Smooth muscle cell (in vitro differentiated cells): ENCODE measurements around the gene CTRB1. TPM values are rescaled to one million over a fixed set of nuclear protein-coding genes. Genes with fewer than 3 reads are reported as not detected.

Source experiments
- DNase-seq: peaks from one replicate; lab custom pipeline; 2025; ENCODE audit not compliant: unreplicated experiment; lab: John Stamatoyannopoulos, UW
- H2AFZ ChIP-seq: fragments of 200-600 bp; sonication (generic); 2 replicates; pipeline ENCODE4 v1.6.0; 2016; ENCODE audit warnings: antibody characterized with exemption, low read depth, mild to moderate bottlenecking
- H3F3A ChIP-seq: fragments of 200-600 bp; sonication (generic); 2 replicates; pipeline ENCODE4 v1.6.0; 2017; ENCODE audit warnings: antibody characterized with exemption, low read depth
- H3K27ac ChIP-seq: fragments of 200-600 bp; sonication (generic); 2 replicates; pipeline ENCODE4 v1.5.1; 2016; ENCODE audit warnings: low read depth, mild to moderate bottlenecking
- H3K27me3 ChIP-seq: fragments of 200-600 bp; sonication (generic); 2 replicates; pipeline ENCODE4 v1.6.1; 2016; ENCODE audit warnings: low read depth, mild to moderate bottlenecking
- H3K36me3 ChIP-seq: fragments of 200-600 bp; sonication (generic); 2 replicates; pipeline ENCODE4 v1.5.1; 2016; ENCODE audit warnings: low read depth
- H3K4me1 ChIP-seq: fragments of 200-600 bp; sonication (generic); 2 replicates; pipeline ENCODE4 v1.5.1; 2016; ENCODE audit warnings: low read depth
- H3K4me2 ChIP-seq: fragments of 200-600 bp; sonication (generic); 2 replicates; pipeline ENCODE4 v1.6.0; 2016; ENCODE audit warnings: mild to moderate bottlenecking
- H3K4me3 ChIP-seq: fragments of 200-600 bp; sonication (generic); 2 replicates; pipeline ENCODE4 v1.5.1; 2016; ENCODE audit warnings: mild to moderate bottlenecking
- H3K79me2 ChIP-seq: fragments of 200-600 bp; sonication (generic); 2 replicates; pipeline ENCODE4 v1.6.0; 2016; ENCODE audit warnings: low read depth, mild to moderate bottlenecking
- H3K9ac ChIP-seq: fragments of 200-600 bp; sonication (generic); 2 replicates; pipeline ENCODE4 v1.6.0; 2016; ENCODE audit warnings: low read depth
- H3K9me3 ChIP-seq: fragments of 200-600 bp; sonication (generic); replicated peaks from 2 replicates; pipeline ENCODE4 v1.5.1; 2016; ENCODE audit warnings: low read depth
- H4K20me1 ChIP-seq: fragments of 200-600 bp; sonication (generic); 2 replicates; pipeline ENCODE4 v1.6.0; 2016; ENCODE audit warnings: low read depth
- CTCF ChIP-seq: fragments of 200-600 bp; sonication (generic); IDR thresholded peaks from 2 replicates; pipeline ENCODE4 v1.5.1; 2017; ENCODE audit warnings: borderline replicate concordance, mild to moderate bottlenecking, antibody characterized with exemption; ENCODE audit not compliant: insufficient read depth, poor library complexity, severe bottlenecking
- WGBS: methylation state at CpG from one replicate; pipeline ENCODE4 v1.1.7; 2016; ENCODE audit warnings: low lambda C conversion rate; 5-methylcytosine and 5-hydroxymethylcytosine counted together
- polyA plus RNA-seq: library from polyadenylated mRNA; unstranded; fragments of >200 nt; fragmentation: Nextera tagmentation; extraction: Ambion mirVana; gene quantifications from 2 replicates; pipeline ENCODE4 v1.2.1, GENCODE V29; 2016
- total RNA-seq: library from RNA; depleted of rRNA; stranded (reverse); fragments of >200 nt; gene quantifications from 2 replicates; pipeline ENCODE4 v1.2.3, GENCODE V29; 2014

Gene CTRB1
- total and polyA plus RNA-seq, 2 experiments from 2014 or later = 1.9 TPM; not detected in 1

- WGBS = 93% methylated on average over 27 of the region's 34 CpGs
- H3K4me1 ChIP-seq = peaks cover 17% of the 10 kb centered on the region
- H2AFZ ChIP-seq = no peak overlapping the region
- H3K4me2 ChIP-seq = no peak overlapping the region
- peaks cover 99% of the 10 kb centered on the region for H4K20me1 ChIP-seq
- peaks cover 87% of the 10 kb centered on the region for H3K79me2 ChIP-seq
- H3K4me3 ChIP-seq = no peak overlapping the region
- H3K9me3 ChIP-seq = no peaks in the 10 kb centered on the region
- no peaks in the 10 kb centered on the region for H3K27me3 ChIP-seq
- no peak overlapping the region for H3K27ac ChIP-seq
- no peak for TF ChIP-seq CTCF
- peaks cover 9% of the 10 kb centered on the region for H3K36me3 ChIP-seq
- H3K9ac ChIP-seq = no peak overlapping the region
- no peak for DNase-seq
- H3F3A ChIP-seq = peaks cover 10% of the 10 kb centered on the region
Measured at GRCh38 chr16:75235721-75236193, 17.0 kb downstream of the CTRB1 start.

DNA sequence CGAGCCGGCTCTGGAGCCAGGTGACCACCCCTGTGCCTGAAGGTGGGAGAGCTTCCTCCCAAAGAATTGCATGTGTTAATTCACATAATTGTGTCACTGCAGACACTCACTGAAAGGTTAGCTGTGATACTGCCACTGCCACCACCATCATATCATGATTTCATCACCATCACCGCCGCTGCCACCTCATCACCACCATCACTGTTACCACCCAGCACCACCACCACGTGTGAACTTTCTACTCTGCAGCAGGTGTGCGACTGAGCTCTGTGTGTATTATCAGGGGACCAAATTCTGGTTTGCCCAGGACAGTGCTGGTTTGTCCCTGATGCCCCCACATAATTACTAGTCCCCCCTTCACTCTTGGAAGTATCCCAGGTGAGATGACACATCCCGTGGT is 17.4 kb downstream of the CTRB1 start:
- no peak for DNase-seq
- H3K36me3 ChIP-seq = peaks cover 9% of the 10 kb centered on the region
- H4K20me1 ChIP-seq = peaks cover 97% of the 10 kb centered on the region
- H3K9me3 ChIP-seq = no peaks in the 10 kb centered on the region
- TF ChIP-seq CTCF = no peak
- WGBS = 80% methylated on average over 7 of the region's 7 CpGs
- no peak overlapping the region for H2AFZ ChIP-seq
- peaks cover 91% of the 10 kb centered on the region for H3K79me2 ChIP-seq
- H3K4me3 ChIP-seq = no peak overlapping the region
- no peaks in the 10 kb centered on the region for H3K27me3 ChIP-seq
- H3K4me1 ChIP-seq = peaks cover 17% of the 10 kb centered on the region
- peaks cover 8% of the 10 kb centered on the region for H3F3A ChIP-seq
- H3K27ac ChIP-seq = peak overlapping the region; percentile 93
- no peak overlapping the region for H3K4me2 ChIP-seq
- no peak overlapping the region for H3K9ac ChIP-seq

GRCh38 chr16:75236736-75237397 is 18.1 kb downstream of the CTRB1 start:
- peak overlapping the region; percentile 93 for H3K27ac ChIP-seq
- H3K27me3 ChIP-seq = no peaks in the 10 kb centered on the region
- H3F3A ChIP-seq = peaks cover 7% of the 10 kb centered on the region
- H3K9ac ChIP-seq = no peak overlapping the region
- no peak overlapping the region for H3K4me2 ChIP-seq
- H3K4me3 ChIP-seq = no peak overlapping the region
- no peak for TF ChIP-seq CTCF
- H2AFZ ChIP-seq = no peak overlapping the region
- no peaks in the 10 kb centered on the region for H3K9me3 ChIP-seq
- peaks cover 92% of the 10 kb centered on the region for H3K79me2 ChIP-seq
- DNase-seq = no peak
- peaks cover 9% of the 10 kb centered on the region for H3K36me3 ChIP-seq
- WGBS = 97% methylated on average over 28 of the region's 28 CpGs
- peaks cover 91% of the 10 kb centered on the region for H4K20me1 ChIP-seq
- H3K4me1 ChIP-seq = peaks cover 17% of the 10 kb centered on the region
